ENCODE measurements around the gene TPD52L2.
A peak's percentile ranks its signal among the peaks of the same experiment; 100 is the strongest.

The TPD52L2 gene

GRCh38 chr20:63864978-63865640 lies at the start of gene TPD52L2:
Gene TPD52L2, plus strand, starts transcription at chr20:63865270. Its CDS starts 96 bp downstream, at chr20:63865366.
- peak; percentile 93 to 97 (median 96) for DNase-seq

GRCh38 chr20:63815615-63816253 lies 49.3 kb upstream of the TPD52L2 start:
- DNase-seq: no peak

- DNase-seq: no peak
Observed at GRCh38 chr20:63819224-63819921, 45.7 kb upstream of the TPD52L2 start.

- no peak for DNase-seq
Observed at GRCh38 chr20:63821811-63822210, 43.3 kb upstream of the TPD52L2 start.

GRCh38 chr20:63822276-63822696 lies 42.8 kb upstream of the TPD52L2 start:
- no peak for DNase-seq

GRCh38 chr20:63823691-63824311 lies 41.3 kb upstream of the TPD52L2 start:
- DNase-seq: no peak

DNA sequence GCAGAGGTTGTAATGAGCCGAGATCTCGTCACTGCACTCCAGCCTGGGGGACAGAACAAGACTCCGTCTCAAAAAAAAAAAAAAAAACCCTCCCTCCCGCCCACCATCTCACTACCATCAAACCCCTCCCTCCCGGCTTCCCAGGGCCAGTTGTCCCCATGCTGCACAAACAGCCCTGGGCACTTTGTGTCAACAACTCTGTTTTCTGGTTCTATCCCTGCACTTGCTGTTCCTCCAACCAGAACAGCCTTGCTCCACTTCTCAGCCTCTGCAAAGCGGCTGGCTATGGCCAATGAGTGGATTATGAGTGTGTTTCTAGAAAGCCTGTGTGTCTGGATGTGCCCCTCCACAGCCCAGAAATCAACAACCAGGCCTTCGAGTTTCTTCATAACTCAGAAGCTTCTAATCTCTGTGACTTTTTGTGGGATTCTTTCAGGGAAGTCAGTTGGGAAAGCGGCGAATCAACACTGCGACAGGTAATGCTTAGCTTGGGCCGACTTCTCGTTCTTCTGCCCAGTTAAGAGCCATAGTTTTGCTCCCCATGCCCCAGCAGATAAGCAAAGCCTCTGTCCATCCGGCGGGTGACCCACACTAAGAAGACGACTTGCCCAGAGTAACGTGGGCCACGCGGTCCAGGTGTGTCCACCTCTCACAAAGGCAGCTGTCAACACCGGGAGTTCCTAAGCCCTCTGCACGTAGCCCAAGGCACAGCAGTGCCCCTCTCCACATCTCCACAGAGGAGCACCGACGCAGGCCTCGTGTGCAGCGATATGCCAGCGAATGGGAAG lies 39.5 kb upstream of the TPD52L2 start:
- no peak for DNase-seq

DNA sequence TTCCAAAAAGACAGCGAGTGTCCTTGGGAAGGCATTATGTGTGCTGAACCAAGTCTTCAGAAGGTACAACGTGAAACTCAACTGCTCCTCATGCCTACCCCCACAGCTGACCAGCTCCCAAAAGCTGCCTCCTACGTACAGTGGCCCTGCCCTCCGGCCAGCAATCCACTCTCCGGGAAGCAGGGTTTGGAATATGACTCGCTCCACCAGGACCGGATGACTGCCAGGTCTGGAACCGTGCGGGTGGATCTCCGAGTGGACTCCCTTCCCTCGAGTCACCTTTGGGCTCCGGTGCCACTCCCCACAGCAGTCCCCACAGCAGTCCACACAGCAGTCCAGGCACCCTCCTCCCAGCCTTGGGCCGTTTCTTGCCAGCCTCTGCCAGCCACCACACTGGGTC lies 38.3 kb upstream of the TPD52L2 start:
- DNase-seq: no peak

DNA sequence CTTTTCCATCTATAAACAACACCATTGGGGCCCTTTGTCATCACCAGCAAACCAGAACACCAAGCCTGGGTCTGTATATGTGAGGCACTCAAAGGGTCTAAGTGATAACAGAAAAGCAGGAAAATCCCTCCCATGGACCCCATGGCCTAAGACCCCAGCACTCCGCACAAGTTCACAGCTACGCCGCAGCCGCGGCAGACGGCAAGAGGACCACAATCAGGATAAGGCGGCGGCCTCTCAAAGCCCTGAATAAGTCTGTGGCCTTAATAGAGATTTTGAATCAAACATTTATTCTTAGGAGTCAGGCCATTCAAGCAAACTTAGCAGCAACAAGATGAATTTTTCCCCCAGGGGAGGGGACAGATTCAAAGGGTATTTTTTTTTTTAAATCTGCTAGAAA lies 36.9 kb upstream of the TPD52L2 start:
- DNase-seq: no peak

DNA sequence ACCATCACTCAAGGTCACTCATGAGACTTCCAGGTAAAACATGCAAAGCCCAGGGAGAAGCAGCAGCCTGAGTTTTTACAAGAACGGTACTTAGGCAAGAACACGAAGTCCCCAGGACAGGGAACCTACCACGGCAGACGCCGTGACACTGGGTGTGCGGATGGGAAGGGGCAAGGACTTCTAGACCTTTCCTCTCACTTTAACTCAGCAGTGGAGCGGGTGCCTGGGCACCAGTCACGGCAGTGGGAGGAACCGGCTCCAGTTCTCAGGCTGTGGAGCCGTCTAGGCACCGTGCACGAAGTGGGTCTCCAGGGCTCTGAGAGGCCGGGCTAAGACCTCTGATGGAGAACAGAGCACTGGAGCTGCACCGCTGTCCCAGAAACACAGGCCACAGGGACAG lies 36.5 kb upstream of the TPD52L2 start:
- no peak for DNase-seq

GRCh38 chr20:63828951-63829350 lies 36.1 kb upstream of the TPD52L2 start:
- no peak for DNase-seq

DNA sequence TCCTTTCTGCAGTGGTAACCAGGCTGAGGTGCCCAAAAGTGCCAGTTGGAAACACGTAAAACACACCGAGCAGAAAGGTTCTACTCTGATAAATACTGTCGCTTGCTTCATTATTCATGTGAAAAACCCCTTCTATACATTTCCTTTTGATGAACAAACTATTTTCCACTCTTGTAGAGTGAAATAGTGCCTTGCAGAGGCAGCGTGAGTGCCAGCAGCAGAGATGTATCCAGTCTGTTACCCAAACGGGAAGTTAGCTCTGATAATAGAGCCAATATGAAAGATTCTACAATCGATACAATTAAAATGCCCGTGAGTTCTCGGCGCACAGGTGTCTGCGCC lies 35.5 kb upstream of the TPD52L2 start:
- no peak for DNase-seq

DNA sequence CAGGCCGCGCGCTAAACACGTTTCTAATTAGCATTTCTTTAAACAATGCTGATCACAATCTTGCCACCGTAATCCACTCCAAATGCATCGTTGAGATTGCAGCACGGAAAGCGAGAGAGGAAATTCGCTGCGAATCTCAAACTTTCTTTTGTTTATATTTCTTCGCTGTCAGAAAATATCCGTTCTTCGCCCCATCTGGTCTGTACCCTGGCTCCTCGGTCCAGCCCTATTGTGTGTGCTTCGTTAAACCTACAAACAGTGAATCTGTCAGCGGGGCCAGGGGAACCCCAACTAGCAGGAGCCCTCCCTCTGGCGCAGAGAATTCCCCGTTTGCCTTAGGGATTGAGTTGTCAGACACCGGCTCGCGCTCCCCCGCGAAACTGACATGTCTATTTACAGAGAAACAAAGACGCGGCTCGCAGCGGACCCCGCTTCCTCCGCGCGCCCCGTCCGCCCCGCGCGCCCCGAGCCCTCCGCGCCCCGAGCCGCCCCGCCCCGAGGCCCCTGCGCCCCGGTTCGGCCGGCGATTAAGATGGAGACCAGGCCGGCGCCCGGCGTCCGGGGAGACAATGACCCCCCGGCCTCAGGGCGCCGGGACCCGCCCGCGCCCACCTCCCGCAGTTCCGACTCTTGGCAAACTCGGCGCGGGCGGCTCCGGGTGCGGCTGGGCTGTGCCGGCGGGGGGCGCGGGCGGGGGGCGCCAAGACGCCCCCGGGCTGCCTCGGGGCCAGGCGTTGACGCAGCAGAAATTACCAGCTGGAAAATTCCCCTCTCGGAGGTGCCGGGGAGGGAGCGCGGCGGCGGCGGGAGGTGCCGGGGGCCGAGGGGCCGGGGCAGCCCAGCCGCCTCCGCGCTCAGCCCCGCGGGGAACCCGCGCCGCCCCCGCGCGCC lies 34.9 kb upstream of the TPD52L2 start:
- peak in 2 of 6 experiments; percentile 12 to 28 for DNase-seq

GRCh38 chr20:63830841-63831588 lies 34.1 kb upstream of the TPD52L2 start, which contains the start of gene ZBTB46:
Gene ZBTB46, minus strand, starts transcription at chr20:63831264. Its CDS starts 40,507 bp downstream, at chr20:63790757.
- DNase-seq: no peak

GRCh38 chr20:63831646-63831992 lies 33.5 kb upstream of the TPD52L2 start:
- no peak for DNase-seq

- no peak for DNase-seq
Observed at GRCh38 chr20:63831993-63832686, 32.9 kb upstream of the TPD52L2 start.

- no peak for DNase-seq
Observed at GRCh38 chr20:63833776-63834490, 31.1 kb upstream of the TPD52L2 start.

DNA sequence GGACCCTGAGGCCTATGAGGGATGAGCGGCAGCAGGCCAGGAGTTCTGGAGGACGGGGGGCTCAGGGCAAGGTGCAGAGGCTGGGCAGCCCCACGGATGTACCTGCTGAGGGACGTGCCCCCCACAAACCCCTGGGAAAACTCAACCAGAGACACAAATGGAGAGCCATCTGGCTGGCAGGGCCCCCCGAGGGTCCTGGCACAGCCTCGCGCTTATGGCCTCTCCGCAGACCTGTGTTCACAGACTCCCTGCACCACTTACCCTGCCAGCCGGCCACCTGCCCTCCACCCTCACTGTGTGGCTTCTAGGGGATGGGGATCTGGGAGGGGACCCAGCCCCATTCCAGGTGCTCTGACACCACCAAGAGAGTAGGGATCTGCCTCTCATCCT lies 30.6 kb upstream of the TPD52L2 start:
- DNase-seq: no peak

DNA sequence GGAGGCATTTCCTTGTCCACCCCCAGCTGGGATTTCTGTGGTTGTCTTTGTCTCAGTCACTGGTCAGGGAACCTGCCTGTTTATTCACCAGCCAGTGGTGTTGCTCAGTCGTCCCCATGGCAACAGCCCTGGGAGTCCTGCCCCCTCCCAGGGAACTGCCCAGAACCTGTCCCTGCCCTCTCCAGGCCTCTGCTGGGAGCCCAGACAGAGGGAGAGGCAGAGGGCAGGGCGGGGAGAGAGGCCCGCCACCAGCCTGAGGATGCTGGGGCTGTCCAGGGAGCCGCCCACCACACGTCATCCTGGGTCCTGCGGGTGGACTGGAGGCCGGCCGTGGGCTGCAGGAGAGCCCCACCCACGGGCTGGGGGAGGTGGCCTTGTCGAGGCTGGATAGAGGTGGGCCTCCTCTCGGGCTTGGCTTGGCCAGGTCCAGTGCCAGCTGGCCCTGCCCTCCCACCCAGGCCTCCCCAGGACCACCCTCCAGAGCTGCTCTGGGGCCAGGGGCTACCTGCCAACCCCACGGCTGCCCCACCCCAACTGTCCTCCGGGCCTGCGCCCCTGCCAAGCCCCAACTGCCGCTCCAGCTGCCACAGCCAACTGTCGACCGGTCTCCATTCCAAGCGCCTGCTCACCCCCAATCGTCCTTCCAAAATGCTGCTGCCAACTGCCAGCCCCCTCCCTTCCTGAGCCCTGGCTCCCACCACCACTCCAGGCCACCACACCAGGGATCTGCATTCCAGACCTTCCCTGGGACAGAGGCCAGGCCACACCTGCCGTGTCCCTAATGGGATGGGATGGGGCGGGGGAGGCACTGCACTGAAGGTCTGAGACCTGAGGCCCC lies 29.8 kb upstream of the TPD52L2 start:
- no peak for DNase-seq
